Osteoblast (primary cell): Measurements from ENCODE around the gene IL17RD. TPM values are rescaled to one million over a fixed set of nuclear protein-coding genes. Genes with fewer than 3 reads are reported as not detected.

Experiments
- DNase-seq: peaks from one replicate; pipeline ENCODE4 v3.0.0; 2011; ENCODE audit warnings: low spot score, mixed read lengths; ENCODE audit not compliant: insufficient read length; ENCODE audit errors: missing footprints
- H2AFZ ChIP-seq: 2 replicates; pipeline ENCODE4 v1.6.0; 2011; ENCODE audit warnings: mild to moderate bottlenecking, low read length
- H3K27ac ChIP-seq: 2 replicates; pipeline ENCODE4 v1.5.1; 2011; ENCODE audit warnings: mild to moderate bottlenecking, low read depth, low read length, moderate library complexity
- H3K27me3 ChIP-seq: 2 replicates; pipeline ENCODE4 v1.6.0; 2012; ENCODE audit warnings: mild to moderate bottlenecking, control low read depth, inconsistent platforms, low read length, moderate library complexity; ENCODE audit not compliant: insufficient read depth
- H3K36me3 ChIP-seq: 2 replicates; pipeline ENCODE4 v1.5.1; 2011; ENCODE audit warnings: mild to moderate bottlenecking, low read length, control low read depth, moderate library complexity; ENCODE audit not compliant: insufficient read depth
- H3K4me1 ChIP-seq: 2 replicates; pipeline ENCODE4 v1.5.1; 2011; ENCODE audit warnings: mild to moderate bottlenecking, low read length, control low read depth, moderate library complexity; ENCODE audit not compliant: insufficient read depth
- H3K4me2 ChIP-seq: 2 replicates; pipeline ENCODE4 v1.6.0; 2011; ENCODE audit warnings: mild to moderate bottlenecking, low read length; ENCODE audit not compliant: insufficient read depth
- H3K4me3 ChIP-seq: fragments of 200-600 bp; sonication (generic); 3 replicates; pipeline ENCODE4 v1.5.1; 2012; ENCODE audit warnings: mild to moderate bottlenecking, low read length, inconsistent platforms; ENCODE audit not compliant: insufficient read depth
- H3K79me2 ChIP-seq: 2 replicates; pipeline ENCODE4 v1.6.0; 2012; ENCODE audit warnings: mild to moderate bottlenecking, low read length, control low read depth, inconsistent platforms; ENCODE audit not compliant: insufficient read depth
- H3K9me3 ChIP-seq: 2 replicates; pipeline ENCODE4 v1.5.1; 2011; ENCODE audit warnings: low read depth, low read length, control low read depth
- H4K20me1 ChIP-seq: 2 replicates; pipeline ENCODE4 v1.6.0; 2012; ENCODE audit warnings: mild to moderate bottlenecking, low read length, control low read depth; ENCODE audit not compliant: insufficient read depth
- total RNA-seq: library from RNA; depleted of rRNA; stranded (reverse); fragments of >200 nt; gene quantifications from 2 replicates; pipeline ENCODE4 v1.2.3, GENCODE V29; 2012
- TF ChIP-seq, protein P1 (sequence below): IDR thresholded peaks from 2 replicates; pipeline ENCODE4 v1.5.1; 2011; ENCODE audit warnings: mild to moderate bottlenecking, low read depth, low read length, moderate library complexity; ENCODE audit errors: extremely low read depth

Gene IL17RD
- total RNA-seq, 1 donor, result 2.2 TPM

DNA sequence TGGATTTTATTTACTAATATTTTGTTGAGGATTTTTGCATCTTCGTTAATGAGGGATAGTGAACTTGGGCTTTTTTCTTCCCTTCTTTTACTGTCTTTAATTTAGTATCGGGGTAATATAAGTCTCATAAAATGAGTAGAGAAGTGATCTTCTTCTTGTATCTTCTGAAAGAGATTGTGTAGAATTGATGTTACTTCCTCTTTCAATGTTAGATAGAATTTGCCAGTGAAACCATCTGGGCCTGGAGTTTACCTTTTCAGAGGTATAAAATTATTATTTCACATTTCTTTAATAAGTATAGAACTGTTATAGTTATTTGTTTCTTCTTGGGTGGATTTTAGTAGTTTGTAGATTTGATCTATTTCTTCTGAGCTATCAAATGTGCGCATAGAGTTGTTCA is 26.9 kb upstream of the IL17RD start:
- Histone ChIP-seq H4K20me1 (no peaks in the 10 kb centered on the region), H2AFZ (no peak overlapping the region), H3K27me3 (peaks cover 5% of the 10 kb centered on the region), H3K4me3 (no peak overlapping the region), H3K36me3 (no peaks in the 10 kb centered on the region), H3K27ac (no peak overlapping the region), H3K79me2 (no peaks in the 10 kb centered on the region), H3K4me1 (no peaks in the 10 kb centered on the region), H3K4me2 (no peak overlapping the region), H3K9me3 (no peaks in the 10 kb centered on the region)
- no peak for DNase-seq
- TF ChIP-seq, protein P1, sequence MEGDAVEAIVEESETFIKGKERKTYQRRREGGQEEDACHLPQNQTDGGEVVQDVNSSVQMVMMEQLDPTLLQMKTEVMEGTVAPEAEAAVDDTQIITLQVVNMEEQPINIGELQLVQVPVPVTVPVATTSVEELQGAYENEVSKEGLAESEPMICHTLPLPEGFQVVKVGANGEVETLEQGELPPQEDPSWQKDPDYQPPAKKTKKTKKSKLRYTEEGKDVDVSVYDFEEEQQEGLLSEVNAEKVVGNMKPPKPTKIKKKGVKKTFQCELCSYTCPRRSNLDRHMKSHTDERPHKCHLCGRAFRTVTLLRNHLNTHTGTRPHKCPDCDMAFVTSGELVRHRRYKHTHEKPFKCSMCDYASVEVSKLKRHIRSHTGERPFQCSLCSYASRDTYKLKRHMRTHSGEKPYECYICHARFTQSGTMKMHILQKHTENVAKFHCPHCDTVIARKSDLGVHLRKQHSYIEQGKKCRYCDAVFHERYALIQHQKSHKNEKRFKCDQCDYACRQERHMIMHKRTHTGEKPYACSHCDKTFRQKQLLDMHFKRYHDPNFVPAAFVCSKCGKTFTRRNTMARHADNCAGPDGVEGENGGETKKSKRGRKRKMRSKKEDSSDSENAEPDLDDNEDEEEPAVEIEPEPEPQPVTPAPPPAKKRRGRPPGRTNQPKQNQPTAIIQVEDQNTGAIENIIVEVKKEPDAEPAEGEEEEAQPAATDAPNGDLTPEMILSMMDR, result no peak

DNA sequence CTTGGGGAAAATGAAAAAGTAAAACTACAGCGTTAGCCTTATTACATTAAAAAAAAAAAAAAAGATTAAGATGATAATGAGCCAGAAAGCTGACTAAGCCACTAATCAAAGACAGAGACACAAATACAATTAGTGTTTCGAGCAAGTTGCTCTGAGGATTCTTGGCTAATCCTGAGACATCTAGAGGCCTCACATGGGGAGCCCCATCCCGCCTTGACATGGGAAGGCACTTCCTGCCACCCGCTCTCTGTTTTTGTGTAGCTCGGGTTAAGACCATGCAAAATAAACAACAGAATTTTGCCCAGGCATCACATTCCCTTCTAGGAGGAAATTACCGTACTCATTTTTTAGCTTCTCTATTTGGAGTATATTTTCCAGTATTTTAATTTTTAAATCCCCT is 19.4 kb upstream of the IL17RD start:
- Histone ChIP-seq H3K9me3 (no peaks in the 10 kb centered on the region), H3K4me2 (no peak overlapping the region), H3K27ac (no peak overlapping the region), H3K27me3 (peaks cover 3% of the 10 kb centered on the region), H3K36me3 (no peaks in the 10 kb centered on the region), H3K4me1 (no peaks in the 10 kb centered on the region), H3K4me3 (no peak overlapping the region), H4K20me1 (no peaks in the 10 kb centered on the region), H2AFZ (no peak overlapping the region), H3K79me2 (no peaks in the 10 kb centered on the region)
- TF ChIP-seq, protein P1, result no peak
- peak; percentile 60 for DNase-seq

DNA sequence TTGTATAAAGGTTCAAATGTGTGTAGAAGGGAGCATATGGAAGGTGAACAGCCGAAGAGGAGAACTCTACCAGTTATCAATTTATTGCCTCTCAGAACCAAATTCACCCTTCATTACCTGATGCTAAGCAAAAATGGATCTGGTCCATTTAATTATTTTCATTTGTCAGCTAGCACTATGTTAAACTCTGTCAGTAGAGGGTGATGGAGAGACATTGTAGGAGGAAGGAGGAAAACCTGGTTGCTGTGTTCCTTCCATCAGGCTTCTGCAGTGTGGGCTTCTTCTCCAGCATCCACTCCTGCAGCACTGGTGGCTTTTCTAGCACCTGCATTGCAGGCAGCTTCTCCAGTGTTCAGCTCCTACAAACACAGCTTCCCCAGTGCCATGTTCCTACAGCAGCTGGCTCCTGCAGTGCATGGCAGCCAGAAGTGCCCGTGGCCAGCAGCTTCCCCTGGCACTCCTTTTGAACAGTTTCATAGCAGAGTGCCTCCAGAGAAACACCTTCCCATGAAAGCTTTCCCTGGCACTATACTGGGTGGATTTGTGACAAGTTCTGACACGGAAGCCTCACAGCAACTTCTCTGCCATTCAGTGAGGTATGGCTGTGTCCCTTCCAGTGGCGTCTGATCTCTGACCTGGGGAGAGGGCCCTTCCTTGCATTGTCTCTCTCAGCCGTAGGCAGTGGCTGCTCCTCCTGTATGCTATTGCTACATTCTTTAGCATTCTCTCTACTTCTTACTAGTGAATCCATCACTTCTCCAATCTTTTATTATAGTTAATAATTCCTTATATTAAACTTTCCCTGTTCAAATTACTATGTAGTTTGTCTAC is 14.6 kb upstream of the IL17RD start:
- Histone ChIP-seq H3K79me2 (no peaks in the 10 kb centered on the region), H3K36me3 (no peaks in the 10 kb centered on the region), H4K20me1 (no peaks in the 10 kb centered on the region), H3K27me3 (peaks cover 11% of the 10 kb centered on the region), H3K27ac (no peak overlapping the region), H3K4me1 (no peaks in the 10 kb centered on the region), H2AFZ (no peak overlapping the region), H3K9me3 (no peaks in the 10 kb centered on the region), H3K4me2 (no peak overlapping the region), H3K4me3 (no peak overlapping the region)
- DNase-seq, result peak; percentile 69
- TF ChIP-seq, protein P1, result peak; percentile 60

DNA sequence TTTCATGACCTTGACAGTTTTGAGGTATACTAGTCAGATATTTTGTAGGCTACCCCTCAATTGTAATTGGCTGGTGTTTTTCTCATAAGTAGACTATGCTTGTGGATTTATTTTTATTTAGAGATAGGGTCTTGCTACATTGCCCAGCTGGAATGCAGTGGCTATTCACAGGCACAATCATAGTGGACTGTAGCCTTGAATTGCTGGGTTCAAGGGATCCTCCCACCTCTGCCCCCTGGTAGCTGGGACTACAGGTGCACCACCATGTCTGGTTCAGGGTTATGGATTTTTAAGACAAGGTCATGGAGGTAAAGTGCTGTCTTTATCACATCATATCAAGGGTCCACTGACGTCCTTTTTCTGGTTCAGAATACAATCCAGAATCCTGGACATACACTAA is 10.9 kb upstream of the IL17RD start:
- no peaks in the 10 kb centered on the region for H3K36me3 ChIP-seq
- TF ChIP-seq, protein P1, result no peak
- no peaks in the 10 kb centered on the region for H3K79me2 ChIP-seq
- no peak overlapping the region for H3K4me3 ChIP-seq
- H3K9me3 ChIP-seq, result no peaks in the 10 kb centered on the region
- no peak for DNase-seq
- no peak overlapping the region for H3K27ac ChIP-seq
- H2AFZ ChIP-seq, result no peak overlapping the region
- H3K4me1 ChIP-seq, result no peaks in the 10 kb centered on the region
- no peak overlapping the region for H3K4me2 ChIP-seq
- peaks cover 14% of the 10 kb centered on the region for H3K27me3 ChIP-seq
- no peaks in the 10 kb centered on the region for H4K20me1 ChIP-seq
